GM19025 (cell line): ENCODE results near the gene DOCK2.

ENCODE experiments used
- ATAC-seq: cut with Tn5 transposase; IDR thresholded peaks from one replicate; pipeline ENCODE4 v1.9.1; 2021; ENCODE audit warnings: mild to moderate bottlenecking, low read depth, moderate library complexity; ENCODE audit not compliant: unreplicated experiment

Gene DOCK2

DNA sequence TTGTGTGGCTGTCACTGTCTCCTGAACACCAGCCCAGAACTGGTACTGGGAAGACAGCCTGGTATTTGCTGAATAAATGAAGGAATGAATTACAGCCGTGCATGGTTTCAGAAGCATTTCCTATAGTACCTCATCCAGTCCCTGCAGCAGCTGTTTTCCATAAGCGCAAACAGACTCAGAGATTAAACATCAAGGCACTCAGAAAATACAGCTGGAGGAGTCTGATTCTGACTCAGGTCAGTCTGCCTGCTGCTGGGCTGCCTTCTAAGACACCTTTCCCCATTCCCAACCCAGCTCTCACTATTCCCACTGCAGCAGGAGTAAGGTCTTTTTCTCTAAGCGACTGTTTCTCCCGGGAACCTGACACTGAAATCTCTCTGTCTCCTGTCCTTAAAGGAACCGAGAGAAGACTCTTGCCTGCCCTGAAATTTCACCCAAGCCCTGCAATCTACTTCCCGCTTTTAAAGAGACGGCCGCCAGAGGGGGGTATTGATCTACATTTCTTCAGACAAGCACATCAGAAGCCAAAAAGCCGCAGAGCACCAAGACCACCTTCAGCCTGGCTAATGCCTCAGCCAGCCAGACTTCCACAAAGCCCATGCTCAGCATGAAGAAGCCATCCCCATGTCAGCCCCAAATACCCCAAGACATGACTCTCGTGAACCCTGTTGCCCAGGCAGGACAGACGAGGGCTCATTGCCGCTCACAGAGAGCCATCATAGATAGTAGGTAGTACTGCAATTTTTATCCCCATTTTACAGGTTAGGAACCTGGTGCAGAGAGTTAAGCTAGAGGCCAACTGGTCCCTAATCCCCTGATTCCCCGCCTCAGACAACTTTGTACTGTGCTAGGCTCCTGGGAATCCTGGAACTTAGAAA, 463.2 kb downstream of the DOCK2 start:
- no peak for ATAC-seq

DNA sequence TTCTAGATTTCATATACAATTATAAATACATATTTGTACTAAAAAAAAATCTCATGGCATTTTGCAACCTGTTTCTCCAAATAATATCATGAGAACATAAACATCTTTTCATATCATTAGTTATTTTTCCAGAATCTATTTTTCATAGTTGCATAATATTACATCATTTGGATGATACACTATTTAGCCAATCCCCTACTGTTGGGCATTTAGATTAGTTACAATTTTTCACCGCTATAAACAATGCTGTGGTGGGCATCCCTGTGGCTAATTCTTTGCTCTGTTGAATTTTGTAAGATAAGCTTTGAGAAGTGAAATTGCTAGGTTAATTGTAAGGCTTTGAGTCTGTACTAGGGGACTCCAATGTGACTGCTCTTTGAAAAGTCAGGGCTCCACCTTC, 466.4 kb downstream of the DOCK2 start:
- no peak for ATAC-seq

DNA sequence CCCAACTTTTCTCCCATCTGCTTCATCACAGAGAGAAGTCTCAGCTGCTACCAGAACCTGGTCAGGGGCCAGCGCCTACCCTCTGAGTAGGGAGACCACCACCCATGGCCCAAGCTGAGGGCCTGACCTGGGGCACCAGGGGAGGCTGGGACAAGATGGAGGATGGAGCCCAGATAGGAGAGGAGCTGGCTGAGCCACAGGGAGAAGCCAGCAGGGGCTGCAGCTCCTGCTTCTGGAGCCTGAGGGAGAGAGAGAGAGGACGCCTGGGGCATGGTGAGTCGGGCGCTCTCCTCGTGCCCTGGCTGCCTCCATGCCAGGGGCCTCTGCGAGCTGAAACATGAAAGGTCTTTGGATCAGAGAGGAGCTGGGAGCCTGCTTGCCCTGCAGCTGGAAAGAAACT, 467.2 kb downstream of the DOCK2 start:
- ATAC-seq = no peak

DNA sequence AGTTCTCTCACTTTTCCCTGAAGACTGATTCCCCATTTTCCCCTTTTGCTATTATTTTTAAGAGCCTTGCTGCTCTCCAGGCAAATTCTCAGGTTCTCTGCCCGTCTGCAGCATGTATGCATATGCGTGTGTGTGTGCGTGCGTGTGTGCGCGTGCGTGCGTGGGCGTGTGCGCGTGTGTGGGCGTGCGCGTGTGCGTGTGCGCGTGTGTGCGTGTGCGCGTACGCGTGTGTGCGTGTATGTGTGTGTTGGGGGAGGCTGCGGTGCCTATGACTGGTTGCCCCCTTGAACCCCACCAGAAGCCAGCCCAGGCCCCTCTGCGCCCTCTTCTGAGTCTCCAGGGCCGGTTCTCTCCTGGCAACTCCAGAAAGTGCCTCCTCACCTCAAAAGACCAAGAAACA, 467.6 kb downstream of the DOCK2 start:
- ATAC-seq = no peak

DNA sequence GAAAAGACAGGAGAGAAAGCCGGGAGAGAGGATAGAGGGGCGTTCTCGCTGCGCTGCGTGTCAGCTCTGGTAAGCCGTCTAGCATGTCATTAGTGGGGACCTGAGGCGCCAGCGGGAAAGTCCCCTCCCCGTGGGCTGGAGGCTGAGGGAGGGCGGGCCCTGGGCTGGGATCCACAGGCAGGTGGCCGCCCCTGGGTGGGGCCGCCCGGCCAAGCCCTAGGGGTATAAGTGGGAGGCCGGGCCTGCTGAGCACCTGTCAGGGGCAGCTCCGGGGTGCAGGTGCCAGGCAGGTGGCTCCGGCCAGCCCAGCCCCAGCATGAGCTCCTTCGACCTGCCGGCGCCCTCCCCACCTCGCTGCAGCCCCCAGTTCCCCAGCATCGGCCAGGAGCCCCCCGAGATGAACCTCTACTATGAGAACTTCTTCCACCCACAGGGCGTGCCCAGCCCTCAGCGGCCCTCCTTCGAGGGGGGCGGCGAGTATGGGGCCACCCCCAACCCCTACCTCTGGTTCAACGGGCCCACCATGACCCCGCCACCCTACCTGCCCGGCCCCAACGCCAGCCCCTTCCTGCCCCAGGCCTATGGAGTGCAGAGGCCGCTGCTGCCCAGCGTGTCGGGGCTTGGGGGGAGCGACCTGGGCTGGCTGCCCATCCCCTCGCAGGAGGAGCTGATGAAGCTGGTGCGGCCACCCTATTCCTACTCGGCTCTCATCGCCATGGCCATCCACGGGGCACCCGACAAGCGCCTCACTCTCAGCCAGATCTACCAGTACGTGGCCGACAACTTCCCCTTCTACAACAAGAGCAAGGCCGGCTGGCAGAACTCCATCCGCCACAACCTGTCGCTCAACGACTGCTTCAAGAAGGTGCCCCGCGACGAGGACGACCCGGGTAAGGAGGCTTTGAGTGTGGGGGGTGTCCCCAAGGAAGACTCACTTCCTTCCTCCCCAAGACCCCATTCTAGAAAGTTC, 468.9 kb downstream of the DOCK2 start, which contains the start of gene FOXI1:
TSS of gene FOXI1 (plus strand) at position 256 of the 970 bp plus-strand sequence. CDS start at position 317, 61 bp downstream.
- no peak for ATAC-seq

DNA sequence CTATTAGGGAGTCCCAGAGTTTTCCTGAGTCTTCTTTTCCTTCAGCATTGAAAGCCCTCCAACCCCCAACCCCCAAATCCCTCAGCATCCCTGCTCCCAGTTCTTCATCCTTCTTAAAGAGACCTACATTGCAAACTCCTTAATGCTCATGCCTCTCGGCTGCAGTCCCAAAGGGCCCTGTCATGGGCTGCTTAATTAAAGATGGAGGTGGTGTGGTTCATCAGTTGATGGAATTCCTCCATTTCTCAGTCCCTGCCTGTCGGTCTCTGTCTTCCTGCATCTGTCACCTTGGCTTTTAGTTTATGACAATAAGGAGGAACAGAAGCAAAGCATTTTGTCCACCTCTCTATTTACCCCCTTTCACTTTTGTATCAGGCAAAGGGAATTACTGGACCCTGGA, 470.6 kb downstream of the DOCK2 start:
- ATAC-seq = no peak

DNA sequence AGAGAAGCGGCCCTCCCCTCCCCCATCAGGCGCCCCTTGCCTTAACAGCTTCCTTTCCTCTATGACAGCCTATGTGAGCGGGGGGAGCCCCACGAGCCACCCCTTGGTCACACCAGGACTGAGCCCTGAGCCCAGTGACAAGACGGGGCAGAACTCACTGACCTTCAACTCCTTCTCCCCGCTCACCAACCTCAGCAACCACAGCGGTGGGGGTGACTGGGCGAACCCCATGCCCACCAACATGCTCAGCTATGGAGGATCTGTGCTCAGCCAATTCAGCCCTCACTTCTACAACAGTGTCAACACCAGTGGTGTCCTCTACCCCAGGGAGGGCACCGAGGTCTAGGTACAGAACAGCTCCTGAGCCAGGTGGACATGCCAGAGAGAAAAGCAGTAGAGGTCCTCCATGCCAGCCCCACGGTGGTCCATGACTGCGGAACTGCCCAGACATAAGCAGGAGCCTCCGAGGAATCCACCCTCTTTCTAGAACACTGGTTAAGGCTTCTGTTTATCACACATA, 471.3 kb downstream of the DOCK2 start:
- no peak for ATAC-seq

DNA sequence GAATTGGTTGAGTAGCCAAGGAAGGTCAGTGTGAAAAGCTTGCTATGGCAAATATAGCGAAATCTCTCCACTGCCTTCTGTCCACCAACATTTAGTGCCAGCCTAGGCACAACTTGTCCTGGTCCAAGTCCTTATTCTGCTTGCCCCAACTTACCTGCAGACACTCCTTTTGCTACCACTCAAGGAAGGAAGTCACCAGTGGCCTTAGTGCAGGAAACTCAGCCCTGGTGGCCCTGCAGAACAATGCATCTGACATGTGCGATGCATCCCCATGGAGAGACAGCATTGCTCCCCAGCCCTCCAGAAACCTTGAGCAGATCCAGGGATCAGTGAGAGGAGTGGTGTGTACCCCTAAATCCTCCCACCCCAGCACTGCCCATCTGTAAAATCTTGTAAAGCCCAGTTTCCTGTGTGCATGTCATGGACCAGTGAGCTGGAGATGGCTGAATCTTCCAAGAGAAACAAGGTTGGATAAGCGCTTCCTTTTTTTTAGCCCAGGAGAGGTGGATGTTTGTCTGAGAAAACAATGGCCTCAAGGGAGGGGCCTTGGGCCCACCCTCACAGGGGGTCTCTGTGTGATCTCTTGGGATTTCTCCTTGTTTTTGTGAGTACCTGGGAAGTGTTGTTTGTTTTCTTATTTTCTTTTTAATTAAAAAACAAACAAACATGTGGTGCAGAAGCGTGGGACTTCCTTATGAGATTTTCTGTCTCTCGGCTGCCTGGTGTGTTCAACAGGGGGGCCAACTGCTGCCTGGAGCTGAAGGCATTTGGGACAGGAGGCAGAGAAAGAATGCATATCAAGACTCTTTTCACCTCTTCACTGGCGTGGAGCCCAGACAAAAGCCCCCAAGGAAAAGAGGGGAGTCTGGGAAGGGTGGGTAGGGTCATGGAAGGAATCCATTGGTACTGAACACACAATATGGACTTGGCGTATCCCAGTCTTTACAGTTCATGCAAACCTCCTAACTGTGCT, 472.3 kb downstream of the DOCK2 start:
- ATAC-seq = no peak

DNA sequence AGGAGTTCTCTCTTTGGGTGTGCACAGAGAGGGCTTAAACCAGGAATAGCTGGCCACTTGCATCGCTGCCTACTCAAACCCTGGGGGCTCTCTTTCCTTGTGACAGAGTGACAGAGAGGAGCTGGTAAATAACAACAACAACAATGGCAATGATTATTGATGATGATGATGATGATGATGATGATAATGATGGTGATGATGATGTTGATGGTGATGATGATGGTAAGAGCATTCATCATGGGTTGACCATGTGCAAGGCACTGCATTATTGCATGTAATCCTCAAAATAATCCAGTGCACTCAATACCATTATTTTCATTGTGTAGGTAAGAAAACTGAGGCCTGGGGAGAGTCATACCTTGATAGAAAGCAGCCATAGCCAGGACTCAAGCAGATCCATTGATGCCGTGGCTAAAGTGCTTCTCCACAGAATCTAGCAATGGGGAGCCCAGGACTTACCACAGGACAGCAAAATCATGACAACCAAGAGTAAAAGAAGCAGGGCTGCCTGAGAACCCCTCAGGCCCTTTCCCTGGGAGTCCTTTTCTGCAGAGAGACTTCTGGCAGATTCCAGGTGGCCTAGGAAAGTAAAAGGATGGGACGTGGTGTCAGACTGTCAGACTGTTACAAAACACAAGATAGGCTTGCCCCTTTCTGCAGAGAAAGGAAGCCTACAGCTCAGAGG, 473.5 kb downstream of the DOCK2 start:
- no peak for ATAC-seq

DNA sequence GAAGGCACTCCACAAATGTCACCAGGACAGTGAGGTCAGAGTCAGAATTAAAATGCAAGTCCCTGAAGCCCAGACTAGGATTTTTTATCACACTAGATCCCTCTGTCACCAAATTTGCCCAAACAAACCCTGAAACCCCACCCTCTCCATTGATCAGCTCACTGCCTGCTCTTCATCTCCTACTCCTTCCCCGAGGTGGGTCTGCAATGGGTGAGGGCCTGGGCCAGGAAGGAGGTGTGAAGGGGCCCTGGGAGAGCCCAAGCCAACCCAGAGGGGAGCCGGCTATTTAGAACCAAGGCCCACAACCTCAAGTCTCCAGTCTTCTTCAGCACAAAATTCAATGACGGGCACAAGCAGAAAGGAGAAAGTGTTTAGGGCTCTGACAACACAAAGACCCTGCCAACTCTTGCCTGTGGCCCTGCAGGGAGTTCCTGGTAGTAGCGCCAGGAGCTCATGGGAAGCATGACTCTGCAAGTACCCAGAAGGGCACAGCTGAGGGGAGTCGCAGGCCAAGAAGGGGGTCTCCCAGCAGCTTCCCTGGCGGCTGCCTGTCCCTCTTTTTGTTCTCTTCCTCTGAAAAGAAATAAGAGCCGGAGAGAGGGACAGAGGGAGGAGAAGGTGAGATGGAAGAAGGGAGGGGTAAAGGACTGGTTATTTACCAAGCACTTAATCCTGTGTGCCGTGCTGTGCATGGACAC, 474.2 kb downstream of the DOCK2 start:
- ATAC-seq = no peak

DNA sequence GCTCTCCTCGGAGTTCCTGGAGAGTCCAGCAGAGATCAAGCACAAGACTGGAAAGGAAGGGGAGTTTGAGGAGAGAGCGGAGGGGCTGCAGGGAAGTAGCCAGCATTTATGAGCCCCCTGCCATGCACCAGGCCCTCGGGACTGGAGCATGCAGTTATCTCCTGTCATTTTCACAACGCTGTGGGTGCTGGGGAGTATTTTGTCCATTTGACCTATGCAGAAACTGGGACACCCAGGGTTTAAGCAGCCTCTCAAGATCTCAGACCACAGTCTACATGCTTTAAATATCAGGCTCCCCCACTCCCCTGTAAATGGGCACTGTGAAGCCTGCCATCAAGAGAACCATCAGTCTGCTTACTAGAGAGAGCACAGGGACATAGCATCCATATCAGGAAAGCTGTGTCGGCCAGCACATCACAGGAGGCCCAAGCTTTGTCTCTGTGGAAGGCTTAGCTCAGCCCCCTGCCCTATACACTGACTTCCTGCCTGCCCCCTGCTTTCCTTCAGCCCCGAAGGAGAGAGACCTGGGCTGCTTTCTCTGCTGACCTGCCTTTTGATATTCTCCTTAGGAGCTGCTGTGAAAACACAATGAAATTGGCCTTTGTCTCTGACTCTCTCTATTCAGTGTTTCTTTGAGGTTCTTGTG, 475.9 kb downstream of the DOCK2 start:
- no peak for ATAC-seq

DNA sequence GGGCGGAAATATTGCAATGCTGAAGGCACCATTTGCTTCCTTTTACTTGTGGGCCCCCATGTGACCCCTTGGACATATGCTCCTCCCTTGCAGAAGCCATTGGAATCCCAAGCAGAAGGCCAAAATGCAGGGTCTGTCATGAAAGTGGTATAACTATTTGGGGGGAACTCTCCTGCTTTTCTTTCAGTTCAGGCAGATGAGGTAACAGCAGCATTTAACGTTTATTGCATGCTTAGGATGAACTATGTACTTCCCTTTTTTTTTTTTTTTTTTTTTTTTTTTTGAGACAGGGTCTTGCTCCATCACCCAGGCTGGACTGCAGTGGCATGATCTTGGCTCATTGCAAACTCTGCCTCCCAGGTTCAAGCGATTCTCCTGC, 476.4 kb downstream of the DOCK2 start:
- ATAC-seq = no peak

DNA sequence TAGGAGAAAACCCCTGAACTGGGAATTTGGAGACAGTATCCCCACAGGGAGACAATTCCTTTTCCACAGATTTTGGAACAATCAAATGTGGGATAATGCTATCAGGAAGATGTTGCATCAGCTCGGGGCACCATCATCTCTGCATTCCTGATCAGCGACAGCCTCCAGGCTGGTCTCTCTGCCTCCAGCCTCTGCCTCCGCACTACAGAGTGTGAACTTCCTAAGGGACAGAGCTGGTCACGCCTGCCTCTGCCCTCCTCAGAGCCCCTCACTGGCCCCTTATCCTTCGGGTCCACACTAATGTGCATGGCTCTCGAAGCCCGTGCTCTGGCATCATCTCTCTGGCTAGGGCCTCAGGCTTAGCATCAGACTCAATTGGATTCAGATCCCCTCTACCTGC, 477.2 kb downstream of the DOCK2 start:
- no peak for ATAC-seq

DNA sequence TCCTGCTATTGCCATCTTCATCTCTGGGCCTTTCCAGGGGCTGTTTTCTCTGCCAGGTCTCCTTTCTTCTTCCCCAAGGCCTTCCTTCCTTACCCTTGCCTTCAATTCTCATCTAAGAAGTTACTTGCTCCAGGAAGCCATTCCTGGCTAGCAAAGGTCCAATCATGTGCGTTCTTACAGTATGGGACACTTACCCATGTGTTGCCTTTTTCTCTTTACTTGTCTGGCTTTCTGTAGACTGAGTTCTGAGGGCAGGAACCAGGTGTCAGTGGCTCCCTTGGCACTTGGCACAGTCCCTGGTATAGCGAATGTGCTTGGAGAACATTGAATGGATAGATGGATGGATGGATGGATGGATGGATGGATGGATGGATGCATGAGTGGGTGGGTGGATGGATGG, 478.9 kb downstream of the DOCK2 start:
- no peak for ATAC-seq

DNA sequence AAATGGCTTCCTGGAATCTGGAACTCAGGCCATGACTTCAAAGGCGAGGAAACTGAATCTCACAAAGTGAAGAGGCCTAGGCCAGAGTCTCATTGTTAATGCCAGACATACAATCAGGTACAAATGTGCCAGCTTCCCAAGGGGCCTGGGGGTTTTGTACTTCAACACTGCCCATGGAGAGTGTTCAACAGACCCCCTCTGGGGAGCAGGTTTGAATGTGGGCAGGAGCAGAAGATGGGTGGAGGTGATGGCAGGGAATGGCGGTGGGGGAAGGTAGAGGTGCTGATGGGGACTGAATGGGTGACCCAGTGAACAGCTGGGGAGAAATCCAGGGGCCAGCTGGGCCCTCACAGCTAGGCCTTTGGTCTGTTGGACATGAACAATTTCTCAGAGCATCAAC, 480.7 kb downstream of the DOCK2 start:
- no peak for ATAC-seq

DNA sequence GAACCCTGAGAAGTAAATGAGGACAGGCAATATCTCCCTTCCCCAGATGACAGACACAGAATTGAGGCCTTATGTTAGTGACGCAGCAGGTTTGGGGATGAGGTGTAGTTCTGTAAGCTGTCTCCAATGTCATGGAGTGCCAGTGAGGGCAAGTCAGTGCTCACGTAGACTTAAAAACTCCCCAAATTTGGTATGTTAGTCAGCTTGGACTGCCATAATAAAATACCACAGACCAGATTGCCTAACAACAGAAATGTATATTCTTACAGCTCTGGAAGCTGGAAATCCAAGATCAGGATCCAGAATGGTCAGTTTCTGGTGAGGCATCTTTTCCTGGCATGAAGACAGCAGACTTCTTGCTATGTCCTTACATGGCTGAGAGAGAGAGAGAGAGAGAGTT, 483.5 kb downstream of the DOCK2 start:
- no peak for ATAC-seq

DNA sequence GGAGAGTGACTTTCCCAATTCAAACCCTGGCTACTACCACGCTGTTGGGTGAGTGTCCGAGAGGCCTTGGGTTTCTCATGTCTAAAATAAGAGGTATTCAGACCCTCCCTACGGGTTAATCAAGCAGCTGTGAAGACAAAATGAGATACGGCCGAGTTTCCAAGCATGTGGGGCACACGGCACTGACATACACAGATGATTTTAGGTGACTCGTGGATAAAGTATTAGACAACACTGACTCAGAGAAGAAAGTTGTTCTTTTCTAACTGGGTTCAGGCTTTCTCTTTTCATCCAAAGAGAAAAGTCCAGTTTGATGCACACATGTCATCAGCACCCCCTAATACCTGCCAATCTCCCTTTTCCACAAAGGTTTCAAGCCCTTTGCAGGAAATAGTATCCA, 484.2 kb downstream of the DOCK2 start:
- no peak for ATAC-seq

DNA sequence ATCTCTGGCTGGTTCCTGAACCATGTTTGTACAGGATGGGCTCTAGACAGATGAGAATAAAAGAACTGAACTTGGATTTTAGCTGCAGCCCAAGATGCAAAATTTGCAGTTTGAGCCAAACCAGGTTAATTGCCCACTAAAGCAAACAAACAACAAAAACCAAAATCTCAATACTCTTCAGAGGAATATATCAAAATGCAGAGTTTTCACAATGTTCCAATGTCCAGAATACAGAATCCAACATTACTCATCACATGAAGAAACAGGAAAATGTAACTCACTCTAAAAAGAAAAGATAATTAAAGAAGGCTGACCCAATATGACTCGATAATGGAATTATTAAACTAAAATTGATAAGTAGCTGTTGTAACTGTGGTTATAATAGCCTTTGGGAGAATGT, 489.0 kb downstream of the DOCK2 start:
- ATAC-seq = no peak
